Fibroblast of the aortic adventitia (primary cell): Measurements from ENCODE around the gene ADM2. TPM values are rescaled to one million over a fixed set of nuclear protein-coding genes. Genes with fewer than 3 reads are reported as not detected.

Experiments
- DNase-seq: peaks from one replicate; pipeline ENCODE4 v3.0.0-alpha.2; 2010; ENCODE audit warnings: low read depth
- H3K4me3 ChIP-seq: 2 replicates; pipeline ENCODE4 v1.5.1; 2011; ENCODE audit warnings: low read depth, mild to moderate bottlenecking, control low read depth, low read length, moderate library complexity
- CTCF ChIP-seq: IDR thresholded peaks from 2 replicates; pipeline ENCODE4 v1.5.1; 2011; ENCODE audit warnings: mild to moderate bottlenecking, low read length, control low read depth, inconsistent platforms; ENCODE audit not compliant: insufficient read depth
- total RNA-seq: library from RNA; depleted of rRNA; stranded (reverse); fragments of >200 nt; gene quantifications from 2 replicates; pipeline ENCODE4 v1.2.3, GENCODE V29; 2012; ENCODE audit warnings: low replicate concordance

Gene ADM2
- total RNA-seq, 1 donor: 8.0 TPM

GRCh38 chr22:50446708-50447575 is 34.4 kb upstream of the ADM2 start:
- H3K4me3 ChIP-seq: no peak overlapping the region
- DNase-seq: no peak
- TF ChIP-seq CTCF: no peak

- TF ChIP-seq CTCF: no peak
- DNase-seq: no peak
- no peak overlapping the region for H3K4me3 ChIP-seq
Observed at GRCh38 chr22:50447576-50448551, 33.5 kb upstream of the ADM2 start.

- H3K4me3 ChIP-seq: no peak overlapping the region
- TF ChIP-seq CTCF: no peak
- no peak for DNase-seq
Observed at GRCh38 chr22:50452649-50453048, 28.7 kb upstream of the ADM2 start.

GRCh38 chr22:50454556-50455075 is 26.7 kb upstream of the ADM2 start:
- H3K4me3 ChIP-seq: no peak overlapping the region
- TF ChIP-seq CTCF: no peak
- DNase-seq: no peak

GRCh38 chr22:50455201-50455600 is 26.1 kb upstream of the ADM2 start:
- no peak for DNase-seq
- H3K4me3 ChIP-seq: no peak overlapping the region
- no peak for TF ChIP-seq CTCF

GRCh38 chr22:50456026-50456425 is 25.3 kb upstream of the ADM2 start:
- no peak overlapping the region for H3K4me3 ChIP-seq
- TF ChIP-seq CTCF: no peak
- DNase-seq: no peak
